Progenitor cell of endocrine pancreas (in vitro differentiated cells): Measurements from ENCODE around the gene HSF5. TPM values are rescaled to one million over a fixed set of nuclear protein-coding genes. Genes with fewer than 3 reads are reported as not detected.

Experiments used
- DNase-seq: peaks from one replicate; pipeline ENCODE4 v3.0.0; 2021; ENCODE audit warnings: low spot score; ENCODE audit not compliant: unreplicated experiment
- H3K27ac Mint-ChIP-seq: 2 replicates; pipeline ENCODE4 v1.8.0; 2021; ENCODE audit warnings: mild to moderate bottlenecking, moderate library complexity, mixed read lengths
- H3K27me3 Mint-ChIP-seq: 2 replicates; pipeline ENCODE4 v1.8.0; 2021; ENCODE audit warnings: mixed read lengths
- H3K36me3 Mint-ChIP-seq: 2 replicates; pipeline ENCODE4 v1.8.0; 2022; ENCODE audit warnings: mixed read lengths; ENCODE audit not compliant: insufficient read depth
- H3K4me1 Mint-ChIP-seq: 2 replicates; pipeline ENCODE4 v1.8.0; 2021; ENCODE audit warnings: low read depth, mixed read lengths
- H3K4me3 Mint-ChIP-seq: 2 replicates; pipeline ENCODE4 v1.8.0; 2021; ENCODE audit warnings: low read depth, mild to moderate bottlenecking, moderate library complexity, mixed read lengths
- H3K9me3 Mint-ChIP-seq: 2 replicates; pipeline ENCODE4 v1.8.0; 2021; ENCODE audit warnings: low read depth, mixed read lengths
- total RNA-seq: library from RNA; stranded (reverse); gene quantifications from 2 replicates; pipeline ENCODE4 v1.2.1, GENCODE V29; 2021
- TF ChIP-seq, protein P1 (sequence below): fragments of 200-600 bp; sonication (generic); IDR thresholded peaks from one replicate; pipeline ENCODE4 v1.5.0; 2021; ENCODE audit warnings: antibody characterized with exemption, mild to moderate bottlenecking; ENCODE audit not compliant: unreplicated experiment

The HSF5 gene
- total RNA-seq, 1 donor from 2014 or later, result 0.12 TPM

DNA sequence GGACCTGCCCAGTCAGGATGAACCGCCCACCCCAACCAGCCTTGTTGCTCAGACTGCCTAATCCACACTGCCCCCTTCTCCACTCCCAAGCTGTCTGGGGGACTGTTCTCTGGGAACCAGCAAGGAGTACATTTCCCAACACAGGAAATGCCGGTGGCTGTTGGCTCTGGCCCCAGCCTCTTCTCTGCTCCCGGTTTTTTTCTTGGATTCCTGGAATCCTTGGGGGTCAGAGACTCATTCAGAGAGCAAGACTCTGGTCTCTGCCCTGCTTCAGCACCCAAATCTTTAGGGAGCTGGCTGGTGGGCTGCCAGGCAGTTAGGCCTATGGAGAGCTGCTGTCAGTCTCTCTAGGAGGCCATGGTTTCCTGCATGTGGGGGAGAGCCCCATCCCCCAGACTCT is 37.0 kb upstream of the HSF5 start:
- Mint-ChIP-seq H3K9me3 (no peaks in the 10 kb centered on the region), H3K4me3 (no peak overlapping the region), H3K36me3 (no peaks in the 10 kb centered on the region), H3K27me3 (peaks cover 54% of the 10 kb centered on the region), H3K4me1 (no peaks in the 10 kb centered on the region), H3K27ac (no peak overlapping the region)
- no peak for DNase-seq
- TF ChIP-seq, protein P1, sequence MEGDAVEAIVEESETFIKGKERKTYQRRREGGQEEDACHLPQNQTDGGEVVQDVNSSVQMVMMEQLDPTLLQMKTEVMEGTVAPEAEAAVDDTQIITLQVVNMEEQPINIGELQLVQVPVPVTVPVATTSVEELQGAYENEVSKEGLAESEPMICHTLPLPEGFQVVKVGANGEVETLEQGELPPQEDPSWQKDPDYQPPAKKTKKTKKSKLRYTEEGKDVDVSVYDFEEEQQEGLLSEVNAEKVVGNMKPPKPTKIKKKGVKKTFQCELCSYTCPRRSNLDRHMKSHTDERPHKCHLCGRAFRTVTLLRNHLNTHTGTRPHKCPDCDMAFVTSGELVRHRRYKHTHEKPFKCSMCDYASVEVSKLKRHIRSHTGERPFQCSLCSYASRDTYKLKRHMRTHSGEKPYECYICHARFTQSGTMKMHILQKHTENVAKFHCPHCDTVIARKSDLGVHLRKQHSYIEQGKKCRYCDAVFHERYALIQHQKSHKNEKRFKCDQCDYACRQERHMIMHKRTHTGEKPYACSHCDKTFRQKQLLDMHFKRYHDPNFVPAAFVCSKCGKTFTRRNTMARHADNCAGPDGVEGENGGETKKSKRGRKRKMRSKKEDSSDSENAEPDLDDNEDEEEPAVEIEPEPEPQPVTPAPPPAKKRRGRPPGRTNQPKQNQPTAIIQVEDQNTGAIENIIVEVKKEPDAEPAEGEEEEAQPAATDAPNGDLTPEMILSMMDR, result no peak

DNA sequence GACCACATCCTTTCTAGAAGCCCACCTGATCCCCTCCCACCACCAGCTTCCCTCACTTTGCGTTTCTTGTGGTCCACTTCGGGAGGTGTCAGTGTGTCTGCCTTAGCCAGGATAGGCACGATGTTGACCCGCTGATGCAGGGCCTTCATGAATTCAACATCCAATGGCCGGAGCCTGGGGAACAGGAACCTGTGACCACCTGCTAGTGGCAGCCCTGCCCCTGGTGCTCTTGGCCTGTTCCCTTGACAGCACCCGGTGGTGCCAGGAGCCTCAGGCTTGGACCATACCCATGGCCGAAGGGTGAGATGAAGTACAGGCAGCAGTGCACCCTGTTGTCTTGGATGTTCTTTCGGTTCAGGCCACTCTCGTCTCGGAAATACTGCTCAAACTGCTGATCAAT is 33.5 kb upstream of the HSF5 start:
- H3K27ac Mint-ChIP-seq, result no peak overlapping the region
- no peaks in the 10 kb centered on the region for H3K9me3 Mint-ChIP-seq
- peaks cover 8% of the 10 kb centered on the region for H3K4me1 Mint-ChIP-seq
- H3K27me3 Mint-ChIP-seq, result peaks cover 24% of the 10 kb centered on the region
- no peak overlapping the region for H3K4me3 Mint-ChIP-seq
- H3K36me3 Mint-ChIP-seq, result no peaks in the 10 kb centered on the region
- no peak for DNase-seq
- TF ChIP-seq, protein P1, result no peak

DNA sequence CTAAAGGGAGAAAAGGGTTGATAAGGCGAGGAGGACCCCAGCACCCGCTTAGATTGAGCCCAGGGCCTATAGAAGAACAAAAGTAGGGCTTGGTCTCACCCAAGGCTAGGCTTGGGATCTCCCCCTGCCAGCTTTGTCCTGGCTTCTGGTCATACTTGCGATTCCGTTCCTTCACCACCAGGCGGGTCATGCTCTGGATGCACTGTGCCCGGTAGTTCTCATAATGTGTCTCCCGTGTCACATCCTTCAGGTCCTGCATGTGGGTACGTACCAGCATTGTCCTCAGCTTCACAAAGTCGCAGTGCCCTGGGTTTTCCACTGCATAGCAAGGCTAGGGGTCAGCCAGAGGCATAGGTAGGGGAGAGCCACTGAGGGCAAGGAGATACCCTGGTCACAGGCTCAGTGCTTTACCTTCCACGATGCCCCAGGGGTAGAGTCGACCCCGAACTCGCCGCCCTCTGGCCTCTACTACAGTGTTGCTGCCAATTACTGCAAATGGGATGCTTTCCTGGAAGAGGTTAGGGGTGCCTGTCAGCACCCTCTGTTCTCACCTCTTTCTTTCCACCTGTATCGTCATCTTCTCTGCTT is 32.7 kb upstream of the HSF5 start:
- TF ChIP-seq, protein P1, result peak; percentile 59
- Mint-ChIP-seq H3K27ac (peak overlapping the region; percentile 21), H3K4me1 (peaks cover 15% of the 10 kb centered on the region), H3K9me3 (no peaks in the 10 kb centered on the region), H3K27me3 (peaks cover 24% of the 10 kb centered on the region), H3K4me3 (peak overlapping the region; percentile 14), H3K36me3 (no peaks in the 10 kb centered on the region)
- no peak for DNase-seq

DNA sequence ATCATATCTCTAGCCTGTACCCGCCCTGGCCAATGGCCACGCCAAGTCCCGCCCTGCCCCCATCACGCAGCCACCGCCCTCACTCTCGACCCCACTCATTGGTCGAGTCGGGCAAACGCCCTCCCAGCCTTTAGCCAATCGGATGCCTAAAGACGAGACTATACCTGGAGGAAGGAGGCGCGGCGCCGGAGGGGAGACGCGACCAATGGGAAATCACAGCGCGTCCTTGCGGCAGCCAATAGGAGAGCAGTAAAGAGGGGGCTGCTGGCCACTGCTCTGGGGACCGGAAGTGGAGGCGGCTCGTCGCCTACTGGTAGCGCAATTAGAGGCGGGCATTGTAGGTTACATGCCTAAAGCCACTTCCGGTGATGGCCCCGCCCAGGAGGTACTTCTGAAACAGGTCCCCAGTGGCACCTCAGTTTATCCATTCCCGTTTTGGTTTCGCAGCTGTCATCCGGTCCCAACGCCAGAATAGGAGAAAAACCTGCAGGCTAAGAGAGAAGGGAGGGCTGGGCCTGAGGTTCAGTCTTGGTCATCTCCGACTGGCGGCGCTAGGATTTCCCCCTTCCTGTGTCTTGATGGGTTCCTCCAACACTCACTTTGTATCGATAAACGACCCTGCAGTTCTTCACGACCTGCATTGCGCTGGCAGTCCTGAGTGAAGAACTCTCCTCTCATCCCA is 29.9 kb upstream of the HSF5 start:
- no peaks in the 10 kb centered on the region for H3K36me3 Mint-ChIP-seq
- TF ChIP-seq, protein P1, result no peak

DNA sequence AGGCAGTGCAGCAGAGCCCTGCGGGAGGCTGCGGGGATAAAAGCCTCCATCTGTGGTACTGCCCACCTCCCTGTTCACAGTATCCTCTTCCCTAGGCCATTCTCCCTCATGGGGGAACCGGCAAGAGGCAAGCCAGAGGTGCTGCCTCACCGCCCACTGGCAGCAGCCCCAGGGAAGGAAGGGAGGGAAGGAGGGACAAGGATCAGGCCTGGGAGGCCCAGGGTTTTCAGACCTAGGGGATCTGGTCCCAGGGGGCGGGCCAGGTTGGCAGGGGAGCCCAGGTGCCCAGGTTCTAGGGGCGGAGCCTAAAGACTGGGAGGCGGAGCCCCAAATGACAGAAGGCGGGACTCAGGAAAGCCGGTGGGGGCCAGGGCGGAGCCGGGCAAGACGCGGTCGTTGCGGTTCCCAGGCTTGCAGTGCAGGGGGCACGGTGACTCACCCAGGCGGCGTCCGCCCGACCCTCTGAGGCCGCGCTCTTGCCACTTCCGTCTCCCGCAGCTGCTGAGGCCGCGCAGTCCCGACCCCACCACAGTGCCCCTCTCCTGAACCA is 29.2 kb upstream of the HSF5 start:
- no peak for DNase-seq
- TF ChIP-seq, protein P1, result no peak
- Mint-ChIP-seq H3K9me3 (no peaks in the 10 kb centered on the region), H3K27ac (peak overlapping the region; percentile 99), H3K36me3 (no peaks in the 10 kb centered on the region), H3K27me3 (peaks cover 10% of the 10 kb centered on the region), H3K4me3 (peak overlapping the region; percentile 93), H3K4me1 (peaks cover 30% of the 10 kb centered on the region)

More for the DNA sequence above, 29.9 kb upstream of the HSF5 start:
- peaks cover 14% of the 10 kb centered on the region for H3K27me3 Mint-ChIP-seq
- DNase-seq, result peak; percentile 99
- peak overlapping the region; percentile 99 for H3K27ac Mint-ChIP-seq
- H3K4me3 Mint-ChIP-seq, result peak overlapping the region; percentile 93
- H3K4me1 Mint-ChIP-seq, result peaks cover 26% of the 10 kb centered on the region
- H3K9me3 Mint-ChIP-seq, result no peaks in the 10 kb centered on the region
